Mesenchymal stem cell (in vitro differentiated cells and primary cell): ENCODE measurements around the gene SLC38A8.

ENCODE experiments used
- DNase-seq: peaks from one replicate; pipeline ENCODE4 v3.0.0-alpha.2; 2013
- H2AFZ ChIP-seq: one replicate; pipeline ENCODE4 v1.6.1; 2013; ENCODE audit warnings: low read depth, mild to moderate bottlenecking, control low read depth, inconsistent platforms, low read length, moderate library complexity
- H2AK5ac ChIP-seq: 2 replicates; pipeline ENCODE4 v1.6.1; 2013; ENCODE audit warnings: low read length, moderate library complexity, mild to moderate bottlenecking, inconsistent platforms; ENCODE audit not compliant: severe bottlenecking
- H2BK120ac ChIP-seq: one replicate; pipeline ENCODE4 v1.6.1; 2013; ENCODE audit warnings: low read depth, mild to moderate bottlenecking, inconsistent platforms, low read length, moderate library complexity
- H2BK12ac ChIP-seq, 2 experiments: one replicate each; pipeline ENCODE4 v1.6.1; 2013; ENCODE audit warnings: inconsistent platforms in 2 of 2, low read length in 2 of 2, mild to moderate bottlenecking in 2 of 2, moderate library complexity in 2 of 2, control low read depth in 1 of 2
- H2BK15ac ChIP-seq: one replicate; pipeline ENCODE4 v1.6.1; 2013; ENCODE audit warnings: mild to moderate bottlenecking, low read depth, inconsistent platforms; ENCODE audit not compliant: poor library complexity, severe bottlenecking
- H2BK5ac ChIP-seq: 2 replicates; pipeline ENCODE4 v1.6.1; 2013; ENCODE audit warnings: low read depth, mild to moderate bottlenecking, low read length, control low read depth, inconsistent platforms; ENCODE audit not compliant: poor library complexity, severe bottlenecking
- H3K14ac ChIP-seq, 2 experiments: one replicate each; pipeline ENCODE4 v1.6.1; 2013; ENCODE audit warnings: inconsistent platforms in 2 of 2, low read length in 2 of 2, control low read depth in 1 of 2, mild to moderate bottlenecking in 1 of 2, moderate library complexity in 1 of 2
- H3K18ac ChIP-seq, 2 experiments: one replicate each; pipeline ENCODE4 v1.6.1; 2013; ENCODE audit warnings: inconsistent platforms in 2 of 2, low read length in 2 of 2, control low read depth in 1 of 2, low read depth in 1 of 2, mild to moderate bottlenecking in 1 of 2
- H3K23ac ChIP-seq, 2 experiments: one replicate each; pipeline ENCODE4 v1.6.1; 2013; ENCODE audit warnings: inconsistent platforms in 2 of 2, low read length in 2 of 2, mild to moderate bottlenecking in 2 of 2, moderate library complexity in 2 of 2, control low read depth in 1 of 2
- H3K27ac ChIP-seq: 2 replicates; pipeline ENCODE4 v1.5.1; 2013; ENCODE audit warnings: mild to moderate bottlenecking, moderate library complexity, low read length, control low read depth, inconsistent platforms; ENCODE audit not compliant: poor library complexity, severe bottlenecking
- H3K27me3 ChIP-seq, 2 experiments: 2 replicates each; pipeline versions ENCODE4 v1.6.1 to v1.7.0; 2013; ENCODE audit warnings: low read length in 2 of 2, mild to moderate bottlenecking in 2 of 2, moderate library complexity in 2 of 2, control low read depth in 1 of 2, inconsistent platforms in 1 of 2; ENCODE audit not compliant: control insufficient read depth in 1 of 2, insufficient read depth in 1 of 2
- H3K36me3 ChIP-seq, 2 experiments: 2 replicates each; pipeline versions ENCODE4 v1.6.1 to v1.7.0; 2013; ENCODE audit warnings: low read length in 2 of 2, control low read depth in 1 of 2, inconsistent platforms in 1 of 2, low read depth in 1 of 2, mild to moderate bottlenecking in 1 of 2; ENCODE audit not compliant: insufficient read depth in 2 of 2, control insufficient read depth in 1 of 2
- H3K4ac ChIP-seq, 2 experiments: one replicate each; pipeline ENCODE4 v1.6.1; 2013; ENCODE audit warnings: inconsistent platforms in 2 of 2, low read length in 2 of 2, mild to moderate bottlenecking in 2 of 2, moderate library complexity in 2 of 2, control low read depth in 1 of 2, low read depth in 1 of 2
- H3K4me1 ChIP-seq: 2 replicates; pipeline ENCODE4 v1.6.1; 2013; ENCODE audit warnings: low read depth, low read length, control low read depth; ENCODE audit not compliant: control insufficient read depth, insufficient read depth
- H3K4me2 ChIP-seq: 2 replicates; pipeline ENCODE4 v1.6.1; 2013; ENCODE audit warnings: low read length, mild to moderate bottlenecking, inconsistent platforms; ENCODE audit not compliant: poor library complexity, severe bottlenecking
- H3K4me3 ChIP-seq, 2 experiments: 2 replicates each; pipeline versions ENCODE4 v1.5.1 to v1.7.0; 2013; ENCODE audit warnings: low read length in 2 of 2, mild to moderate bottlenecking in 2 of 2, control low read depth in 1 of 2, low read depth in 1 of 2; ENCODE audit not compliant: insufficient read depth in 1 of 2
- H3K79me1 ChIP-seq: replicated peaks from 2 replicates; pipeline ENCODE4 v1.6.1; 2013; ENCODE audit warnings: mild to moderate bottlenecking, control low read depth, low read length, inconsistent platforms; ENCODE audit not compliant: poor library complexity, severe bottlenecking
- H3K9ac ChIP-seq: 2 replicates; pipeline ENCODE4 v1.7.0; 2013; ENCODE audit warnings: mild to moderate bottlenecking, low read length, moderate library complexity
- H3K9me3 ChIP-seq: 2 replicates; pipeline ENCODE4 v1.7.0; 2013; ENCODE audit warnings: mild to moderate bottlenecking, low read length; ENCODE audit not compliant: control insufficient read depth
- H4K8ac ChIP-seq: one replicate; pipeline ENCODE4 v1.6.1; 2013; ENCODE audit warnings: inconsistent platforms, mild to moderate bottlenecking, low read length, moderate library complexity
- H4K91ac ChIP-seq: one replicate; pipeline ENCODE4 v1.6.1; 2013; ENCODE audit warnings: mild to moderate bottlenecking, low read length, inconsistent platforms
- WGBS: methylation state at CpG from one replicate; pipeline ENCODE4 v1.1.7; 2013; ENCODE audit warnings: mixed read lengths; 5-methylcytosine and 5-hydroxymethylcytosine counted together

Gene SLC38A8

DNA sequence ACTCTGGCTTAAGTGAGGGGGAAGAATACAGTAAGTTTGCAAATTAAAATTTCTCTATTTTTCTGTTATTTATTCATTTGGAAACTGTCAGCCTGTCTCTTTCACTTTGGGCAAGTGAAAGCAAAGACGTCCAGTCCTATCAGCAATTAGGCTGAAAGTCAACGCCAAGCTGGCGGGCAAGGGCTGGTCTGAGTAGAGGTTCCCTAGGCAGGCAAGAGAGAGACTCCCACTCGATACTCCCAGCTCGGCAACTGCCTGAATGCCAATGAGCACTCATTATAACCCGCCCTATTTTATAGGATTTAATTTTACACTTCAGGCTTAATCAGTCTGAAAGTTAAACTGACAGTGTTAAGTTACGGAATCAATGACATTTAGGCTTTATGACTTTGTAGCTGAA lies 14.3 kb upstream of the SLC38A8 start:
- Histone ChIP-seq H2BK15ac (no peak overlapping the region), H3K23ac (no peak overlapping the region), H3K27me3 (no peaks in the 10 kb centered on the region), H3K9ac (no peak overlapping the region), H3K18ac (no peak overlapping the region), H2BK120ac (no peak overlapping the region), H4K91ac (no peak overlapping the region), H3K36me3 (peaks cover 80 to 99% of the 10 kb centered on the region in 2 experiments), H4K8ac (no peak overlapping the region), H3K14ac (no peak overlapping the region), H3K4me3 (no peak overlapping the region), H2BK5ac (no peak overlapping the region), H3K79me1 (peaks cover 16% of the 10 kb centered on the region), H3K27ac (no peak overlapping the region), H3K9me3 (no peaks in the 10 kb centered on the region), H3K4me1 (no peaks in the 10 kb centered on the region), H2BK12ac (no peak overlapping the region), H3K4ac (no peak overlapping the region), H2AK5ac (no peak overlapping the region), H3K4me2 (no peak overlapping the region), H2AFZ (no peak overlapping the region)
- 100% methylated on average over 3 of the region's 7 CpGs for WGBS
- DNase-seq: no peak

DNA sequence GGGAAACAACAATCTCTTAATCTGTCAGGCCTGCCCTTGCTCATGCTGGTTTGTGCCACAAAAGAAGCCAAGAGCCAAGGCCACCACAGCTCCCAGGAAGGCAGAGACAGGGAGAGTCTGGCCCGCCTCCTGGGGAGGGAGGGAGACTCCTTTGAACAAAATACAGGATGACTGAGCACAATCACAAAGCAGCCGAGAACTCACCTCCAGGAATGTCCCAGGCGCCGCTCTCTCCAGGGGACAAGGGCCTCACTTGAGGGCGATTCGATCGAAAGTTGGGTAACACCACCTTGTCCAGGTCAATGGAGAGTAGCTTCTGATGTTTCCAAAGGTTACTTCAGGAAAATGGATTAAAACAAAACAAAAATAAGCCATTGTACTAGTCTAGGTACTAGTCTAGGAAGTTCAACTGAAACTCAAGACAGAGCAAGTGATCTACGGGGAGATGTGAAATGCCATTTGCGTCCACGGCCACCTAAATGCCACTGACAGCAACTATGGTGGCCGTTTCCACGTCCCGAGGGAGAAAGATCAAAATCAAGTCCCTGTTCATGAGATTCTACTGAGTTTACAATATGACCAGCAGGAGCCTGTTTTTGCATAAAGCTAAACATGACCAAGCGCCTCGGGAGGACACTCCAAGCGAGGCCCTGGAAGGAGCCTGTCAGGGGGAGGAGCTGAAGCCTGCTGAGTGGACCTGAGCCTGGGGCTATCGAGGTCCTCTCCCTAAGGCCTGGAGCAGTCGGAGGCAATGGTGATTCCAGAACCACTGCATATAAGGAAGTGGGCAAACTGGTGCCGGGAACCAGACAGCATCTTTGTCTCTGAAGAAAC lies 13.4 kb upstream of the SLC38A8 start:
- DNase-seq: no peak
- Histone ChIP-seq H2AFZ (no peak overlapping the region), H3K9me3 (no peaks in the 10 kb centered on the region), H3K14ac (no peak overlapping the region), H3K27ac (no peak overlapping the region), H2BK120ac (no peak overlapping the region), H3K4me3 (no peak overlapping the region), H3K23ac (no peak overlapping the region), H3K4me1 (no peaks in the 10 kb centered on the region), H4K8ac (no peak overlapping the region), H2AK5ac (no peak overlapping the region), H3K18ac (no peak overlapping the region), H2BK15ac (no peak overlapping the region), H3K9ac (no peak overlapping the region), H2BK12ac (no peak overlapping the region), H3K36me3 (peaks cover 80 to 91% of the 10 kb centered on the region in 2 experiments), H3K27me3 (no peaks in the 10 kb centered on the region), H4K91ac (no peak overlapping the region), H3K4me2 (no peak overlapping the region), H2BK5ac (no peak overlapping the region), H3K4ac (no peak overlapping the region), H3K79me1 (peaks cover 11% of the 10 kb centered on the region)
- 95% methylated on average over 19 of the region's 19 CpGs for WGBS

DNA sequence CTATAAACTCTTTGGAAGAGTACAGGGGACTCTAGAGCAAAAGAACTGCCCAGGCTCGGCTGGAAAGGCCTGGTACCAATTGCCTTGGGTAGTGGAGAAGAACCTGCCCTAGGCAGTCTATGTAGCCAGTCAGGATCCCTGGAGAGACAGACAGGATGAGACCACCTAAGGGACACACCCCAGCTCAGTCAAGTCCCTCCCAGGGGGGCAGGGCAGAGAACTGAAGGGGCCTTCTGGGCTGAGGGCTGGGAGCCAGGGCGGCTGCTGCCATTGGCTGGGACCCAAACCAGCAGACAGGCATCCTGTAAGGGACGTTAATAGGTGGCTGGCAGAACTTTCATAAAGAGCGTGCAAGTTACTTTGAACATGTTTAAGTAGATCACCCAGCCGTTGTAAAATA lies 12.8 kb upstream of the SLC38A8 start:
- Histone ChIP-seq H3K9ac (no peak overlapping the region), H2BK5ac (no peak overlapping the region), H3K4ac (no peak overlapping the region), H3K18ac (no peak overlapping the region), H2BK120ac (no peak overlapping the region), H3K14ac (no peak overlapping the region), H4K8ac (no peak overlapping the region), H3K79me1 (peaks cover 9% of the 10 kb centered on the region), H3K4me1 (no peaks in the 10 kb centered on the region), H3K4me2 (no peak overlapping the region), H3K9me3 (no peaks in the 10 kb centered on the region), H3K4me3 (no peak overlapping the region), H3K27me3 (no peaks in the 10 kb centered on the region), H2BK15ac (no peak overlapping the region), H4K91ac (no peak overlapping the region), H2BK12ac (no peak overlapping the region), H2AFZ (no peak overlapping the region), H2AK5ac (no peak overlapping the region), H3K27ac (no peak overlapping the region), H3K23ac (no peak overlapping the region), H3K36me3 (peaks cover 78 to 86% of the 10 kb centered on the region in 2 experiments)
- WGBS: 97% methylated on average over 5 of the region's 5 CpGs
- DNase-seq: no peak

DNA sequence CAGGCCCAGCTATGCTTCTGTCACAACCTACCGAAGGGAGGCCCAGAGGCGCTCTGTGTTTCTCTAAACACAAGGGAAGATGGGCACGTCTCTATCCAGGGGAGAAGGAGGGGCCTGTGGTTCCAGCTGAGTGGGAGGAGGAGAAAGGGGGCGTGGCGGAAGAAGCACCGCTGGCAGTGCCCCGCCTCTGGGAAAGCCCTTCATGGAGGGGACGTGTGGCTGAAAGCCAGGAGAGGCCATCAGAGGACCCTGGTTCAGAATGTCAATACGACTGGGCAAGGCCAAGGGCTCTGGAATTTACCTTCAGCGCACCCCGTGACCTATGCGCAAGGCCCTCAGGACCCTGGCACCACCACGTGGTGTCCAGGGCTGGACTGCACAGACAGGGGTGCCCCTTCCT lies 12.3 kb upstream of the SLC38A8 start:
- H3K23ac ChIP-seq: no peak overlapping the region
- WGBS: 86% methylated on average over 13 of the region's 13 CpGs

More for the DNA sequence above, 12.3 kb upstream of the SLC38A8 start:
- peaks cover 10% of the 10 kb centered on the region for H3K79me1 ChIP-seq
- no peak overlapping the region for H3K4ac ChIP-seq
- H3K4me2 ChIP-seq: no peak overlapping the region
- no peak overlapping the region for H2AK5ac ChIP-seq
- H3K9ac ChIP-seq: no peak overlapping the region
- H3K14ac ChIP-seq: no peak overlapping the region
- H2AFZ ChIP-seq: no peak overlapping the region
- H2BK120ac ChIP-seq: no peak overlapping the region
- H4K8ac ChIP-seq: no peak overlapping the region
- H3K27ac ChIP-seq: no peak overlapping the region
- no peak overlapping the region for H3K18ac ChIP-seq
- H2BK15ac ChIP-seq: no peak overlapping the region
- H3K9me3 ChIP-seq: no peaks in the 10 kb centered on the region
- H4K91ac ChIP-seq: no peak overlapping the region
- H3K4me1 ChIP-seq: no peaks in the 10 kb centered on the region
- H3K4me3 ChIP-seq: no peak overlapping the region
- peaks cover 78 to 86% of the 10 kb centered on the region in 2 experiments for H3K36me3 ChIP-seq
- H3K27me3 ChIP-seq: no peaks in the 10 kb centered on the region
- DNase-seq: no peak
- H2BK5ac ChIP-seq: no peak overlapping the region
- no peak overlapping the region for H2BK12ac ChIP-seq
